PC-9 (cell line): ENCODE measurements around the gene ALCAM.

Experiments used
- CTCF ChIP-seq: fragments of 200-600 bp; sonication (generic); conservative IDR thresholded peaks from 2 replicates; pipeline ENCODE4 v1.6.1; 2017; ENCODE audit warnings: mixed run types, antibody characterized with exemption, mild to moderate bottlenecking, moderate library complexity
- EZH2 ChIP-seq: fragments of 200-600 bp; sonication (generic); IDR thresholded peaks from 2 replicates; pipeline ENCODE4 v1.8.0; 2017; ENCODE audit warnings: antibody characterized with exemption, low read depth

- TF ChIP-seq CTCF (no peak), EZH2 (no peak)
These were observed 165.5 kb downstream of the ALCAM start for GRCh38 chr3:105532251-105532650.
